Mesothelial cell of epicardium (in vitro differentiated cells): ENCODE data around the gene GLCE. TPM values are rescaled to one million over a fixed set of nuclear protein-coding genes. Genes with fewer than 3 reads are reported as not detected.

Experiments
- DNase-seq, 2 experiments: peaks; one replicate each; pipeline ENCODE4 v3.0.0; 2021; ENCODE audit warnings: low spot score in 2 of 2; ENCODE audit not compliant: unreplicated experiment in 2 of 2
- H3K27ac Mint-ChIP-seq: 2 replicates; pipeline ENCODE4 v1.8.0; 2021; ENCODE audit warnings: mixed read lengths
- H3K27me3 Mint-ChIP-seq: 2 replicates; pipeline ENCODE4 v1.8.0; 2021; ENCODE audit warnings: low read depth, mixed read lengths
- H3K36me3 Mint-ChIP-seq: 2 replicates; pipeline ENCODE4 v1.8.0; 2021; ENCODE audit warnings: mixed read lengths
- H3K4me1 Mint-ChIP-seq: 2 replicates; pipeline ENCODE4 v1.8.0; 2021; ENCODE audit warnings: mixed read lengths
- H3K4me3 Mint-ChIP-seq: 2 replicates; pipeline ENCODE4 v1.8.0; 2021; ENCODE audit warnings: mild to moderate bottlenecking, moderate library complexity, mixed read lengths
- H3K9me3 Mint-ChIP-seq: 2 replicates; pipeline ENCODE4 v1.8.0; 2021; ENCODE audit warnings: mixed read lengths
- total RNA-seq: library from RNA; stranded (reverse); gene quantifications from 3 replicates; pipeline ENCODE4 v1.2.1, GENCODE V29; 2021
- TF ChIP-seq, protein P1 (sequence below): fragments of 200-600 bp; sonication (generic); IDR thresholded peaks from one replicate; pipeline ENCODE4 v1.5.0; 2021; ENCODE audit warnings: antibody characterized with exemption; ENCODE audit not compliant: unreplicated experiment

Gene GLCE
- total RNA-seq, 1 donor from 2014 or later, result 22.0 TPM

DNA sequence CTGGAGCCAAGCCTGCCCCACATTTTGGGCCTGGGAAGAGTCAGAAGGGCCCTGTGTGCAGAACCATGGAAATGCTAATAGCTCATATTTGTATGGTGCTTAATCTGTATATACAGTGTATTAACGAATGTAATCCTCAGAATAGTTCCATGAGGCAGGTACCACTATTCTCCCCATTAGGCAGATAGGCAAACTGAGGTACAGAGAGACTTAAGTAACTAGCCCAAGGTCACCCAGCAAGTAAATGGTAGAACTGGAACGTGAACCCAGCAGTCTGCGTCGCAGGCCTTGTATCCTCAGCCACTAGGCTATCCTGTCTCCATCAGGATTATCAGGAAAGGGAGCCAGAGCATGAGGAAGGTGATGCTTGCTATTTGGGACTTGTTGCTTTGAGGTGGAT lies 28.0 kb upstream of the GLCE start:
- Mint-ChIP-seq H3K27ac (no peak overlapping the region), H3K9me3 (no peaks in the 10 kb centered on the region)
- TF ChIP-seq, protein P1, sequence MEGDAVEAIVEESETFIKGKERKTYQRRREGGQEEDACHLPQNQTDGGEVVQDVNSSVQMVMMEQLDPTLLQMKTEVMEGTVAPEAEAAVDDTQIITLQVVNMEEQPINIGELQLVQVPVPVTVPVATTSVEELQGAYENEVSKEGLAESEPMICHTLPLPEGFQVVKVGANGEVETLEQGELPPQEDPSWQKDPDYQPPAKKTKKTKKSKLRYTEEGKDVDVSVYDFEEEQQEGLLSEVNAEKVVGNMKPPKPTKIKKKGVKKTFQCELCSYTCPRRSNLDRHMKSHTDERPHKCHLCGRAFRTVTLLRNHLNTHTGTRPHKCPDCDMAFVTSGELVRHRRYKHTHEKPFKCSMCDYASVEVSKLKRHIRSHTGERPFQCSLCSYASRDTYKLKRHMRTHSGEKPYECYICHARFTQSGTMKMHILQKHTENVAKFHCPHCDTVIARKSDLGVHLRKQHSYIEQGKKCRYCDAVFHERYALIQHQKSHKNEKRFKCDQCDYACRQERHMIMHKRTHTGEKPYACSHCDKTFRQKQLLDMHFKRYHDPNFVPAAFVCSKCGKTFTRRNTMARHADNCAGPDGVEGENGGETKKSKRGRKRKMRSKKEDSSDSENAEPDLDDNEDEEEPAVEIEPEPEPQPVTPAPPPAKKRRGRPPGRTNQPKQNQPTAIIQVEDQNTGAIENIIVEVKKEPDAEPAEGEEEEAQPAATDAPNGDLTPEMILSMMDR, result no peak

GRCh38 chr15:69132977-69133861 lies 27.2 kb upstream of the GLCE start:
- no peak overlapping the region for H3K27ac Mint-ChIP-seq
- H3K27me3 Mint-ChIP-seq, result peaks cover 9% of the 10 kb centered on the region
- no peaks in the 10 kb centered on the region for H3K4me1 Mint-ChIP-seq
- H3K4me3 Mint-ChIP-seq, result no peak overlapping the region
- no peak for DNase-seq
- H3K36me3 Mint-ChIP-seq, result no peaks in the 10 kb centered on the region
- TF ChIP-seq, protein P1, result no peak
- no peaks in the 10 kb centered on the region for H3K9me3 Mint-ChIP-seq

More for the DNA sequence above, 28.0 kb upstream of the GLCE start:
- Mint-ChIP-seq H3K4me3 (no peak overlapping the region), H3K4me1 (no peaks in the 10 kb centered on the region), H3K36me3 (no peaks in the 10 kb centered on the region), H3K27me3 (peaks cover 3% of the 10 kb centered on the region)
- DNase-seq, result no peak

GRCh38 chr15:69133862-69134519 lies 26.4 kb upstream of the GLCE start:
- Mint-ChIP-seq H3K4me3 (no peak overlapping the region), H3K27me3 (peaks cover 16% of the 10 kb centered on the region), H3K9me3 (no peaks in the 10 kb centered on the region), H3K36me3 (no peaks in the 10 kb centered on the region), H3K4me1 (no peaks in the 10 kb centered on the region), H3K27ac (no peak overlapping the region)
- TF ChIP-seq, protein P1, result no peak
- DNase-seq, result no peak

GRCh38 chr15:69134791-69135190 lies 25.6 kb upstream of the GLCE start:
- no peak overlapping the region for H3K27ac Mint-ChIP-seq
- TF ChIP-seq, protein P1, result no peak

DNA sequence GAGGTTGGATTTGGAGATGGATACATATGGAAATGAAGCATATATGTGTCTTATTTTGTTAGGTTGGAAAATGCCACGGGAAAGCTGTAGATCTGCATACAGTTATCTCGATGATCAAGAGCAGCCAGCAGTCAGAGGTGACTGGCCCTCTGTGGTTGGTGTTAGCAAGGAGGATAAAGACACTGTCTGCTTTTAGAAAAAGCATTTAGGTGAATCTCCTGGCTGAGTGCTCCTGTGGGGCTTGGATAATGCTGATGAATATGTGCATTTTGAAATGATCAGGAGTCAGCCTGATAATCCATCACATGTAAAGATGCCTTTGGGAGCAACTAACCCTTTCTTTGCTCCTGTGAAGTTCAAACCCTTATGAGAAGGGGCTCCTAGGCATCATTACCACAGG lies 24.9 kb upstream of the GLCE start:
- Mint-ChIP-seq H3K27me3 (peaks cover 31% of the 10 kb centered on the region), H3K9me3 (no peaks in the 10 kb centered on the region), H3K4me1 (no peaks in the 10 kb centered on the region), H3K36me3 (no peaks in the 10 kb centered on the region), H3K4me3 (no peak overlapping the region), H3K27ac (no peak overlapping the region)
- TF ChIP-seq, protein P1, result no peak
- DNase-seq, result no peak

More at GRCh38 chr15:69134791-69135190, 25.6 kb upstream of the GLCE start:
- no peaks in the 10 kb centered on the region for H3K9me3 Mint-ChIP-seq
- H3K4me1 Mint-ChIP-seq, result no peaks in the 10 kb centered on the region
- H3K36me3 Mint-ChIP-seq, result no peaks in the 10 kb centered on the region
- peaks cover 24% of the 10 kb centered on the region for H3K27me3 Mint-ChIP-seq
- H3K4me3 Mint-ChIP-seq, result no peak overlapping the region
- no peak for DNase-seq
